Endothelial cell of umbilical vein (primary cell): ENCODE results near the gene RAPGEF3. TPM values are rescaled to one million over a fixed set of nuclear protein-coding genes. Genes with fewer than 3 reads are reported as not detected.

ENCODE experiments used
- BruUV-seq: library from RNA; stranded (reverse); fragments of 400-500 nt; replicated peaks from 2 replicates; lab custom pipeline; 2021; lab: Mats Ljungman, UMichigan
- CTCF ChIA-PET: fragments of 300-600, 350-600 bp; sonication (Branson Sonifier 250); formaldehyde crosslinking; loops from one replicate; lab custom pipeline; 2021; ENCODE audit warnings: antibody characterized with exemption, inconsistent platforms; lab: Charles Lee
- POLR2A ChIA-PET: fragments of 300-600, 350-600 bp; sonication (Branson Sonifier 250); formaldehyde crosslinking; loops from one replicate; lab custom pipeline; 2021; ENCODE audit warnings: antibody characterized with exemption, inconsistent platforms; lab: Charles Lee
- DNase-seq: peaks from one replicate; pipeline ENCODE4 v3.0.0-alpha.2; 2011; ENCODE audit warnings: low read depth, low spot score
- FAIRE-seq: peaks from 2 replicates; lab custom pipeline; 2011; peaks lifted over from hg19 to GRCh38; lab: Jason Lieb, UNC
- H2AFZ ChIP-seq: 2 replicates; pipeline ENCODE4 v1.6.0; 2012; ENCODE audit warnings: low read depth, low read length, control low read depth, inconsistent platforms
- H3K27ac ChIP-seq: 2 replicates; pipeline ENCODE4 v1.5.1; 2011; ENCODE audit warnings: low read depth, mild to moderate bottlenecking, control low read depth, low read length, moderate library complexity; ENCODE audit not compliant: insufficient read depth
- H3K27me3 ChIP-seq, 2 experiments: 2 replicates each; pipeline versions ENCODE4 v1.6.0 to v1.6.1; 2011; ENCODE audit warnings: low read length in 2 of 2, mixed read lengths in 1 of 2; ENCODE audit not compliant: control insufficient read depth in 2 of 2, insufficient read depth in 2 of 2
- H3K36me3 ChIP-seq, 2 experiments: 2 replicates in 1 of 2; 3 replicates in 1 of 2; pipeline ENCODE4 v1.5.1; 2011; ENCODE audit warnings: low read length in 2 of 2, mild to moderate bottlenecking in 1 of 2, moderate library complexity in 1 of 2; ENCODE audit not compliant: control insufficient read depth in 2 of 2, insufficient read depth in 2 of 2; ENCODE audit errors: extremely low read depth in 1 of 2
- H3K4me1 ChIP-seq: 3 replicates; pipeline ENCODE4 v1.5.1; 2011; ENCODE audit warnings: mild to moderate bottlenecking, low read length; ENCODE audit not compliant: control insufficient read depth, insufficient read depth; ENCODE audit errors: extremely low read depth
- H3K4me2 ChIP-seq: 2 replicates; pipeline ENCODE4 v1.6.1; 2011; ENCODE audit warnings: low read length, control low read depth, mixed read lengths; ENCODE audit not compliant: insufficient read depth
- H3K4me3 ChIP-seq, 3 experiments: fragments of 200-600 bp in 1 of 3; sonication (generic), shearing (Covaris generic) in 1 of 3; replicated peaks in 1 of 3; 2 replicates each; pipeline ENCODE4 v1.5.1; 2011 to 2016; ENCODE audit warnings: control low read depth in 3 of 3, low read length in 3 of 3, mild to moderate bottlenecking in 2 of 3, inconsistent platforms in 1 of 3, low read depth in 1 of 3, moderate library complexity in 1 of 3; ENCODE audit not compliant: insufficient read depth in 1 of 3
- H3K79me2 ChIP-seq: 2 replicates; pipeline ENCODE4 v1.6.0; 2012; ENCODE audit warnings: low read length, inconsistent platforms; ENCODE audit not compliant: control insufficient read depth, insufficient read depth
- H3K9ac ChIP-seq: replicated peaks from 2 replicates; pipeline ENCODE3; 2011; ENCODE audit warnings: low read length, control low read depth; ENCODE audit not compliant: insufficient read depth; ENCODE audit errors: extremely low read depth
- H3K9me1 ChIP-seq: replicated peaks from 3 replicates; pipeline ENCODE4 v1.6.0; 2011; ENCODE audit warnings: mild to moderate bottlenecking, low read length; ENCODE audit not compliant: control insufficient read depth, insufficient read depth; ENCODE audit errors: extremely low read depth
- H3K9me3 ChIP-seq: replicated peaks from 2 replicates; pipeline ENCODE4 v1.5.1; 2012; ENCODE audit warnings: low read length, inconsistent platforms; ENCODE audit not compliant: control insufficient read depth, insufficient read depth
- H4K20me1 ChIP-seq: replicated peaks from 2 replicates; pipeline ENCODE3; 2011; ENCODE audit warnings: mild to moderate bottlenecking, low read length; ENCODE audit not compliant: control insufficient read depth, insufficient read depth; ENCODE audit errors: extremely low read depth
- EZH2 ChIP-seq: IDR thresholded peaks from 2 replicates; pipeline ENCODE4 v1.6.1; 2012; ENCODE audit warnings: borderline replicate concordance, low read depth, mild to moderate bottlenecking, moderate library complexity, low read length, inconsistent platforms; ENCODE audit not compliant: severe bottlenecking
- FOS ChIP-seq: IDR thresholded peaks from 2 replicates; pipeline ENCODE4 v1.6.1; 2011; ENCODE audit warnings: mild to moderate bottlenecking, low read length, moderate library complexity, borderline replicate concordance; ENCODE audit not compliant: insufficient read depth
- GATA2 ChIP-seq: IDR thresholded peaks from 2 replicates; pipeline ENCODE4 v1.7.0; 2011; ENCODE audit warnings: low read depth, mild to moderate bottlenecking, moderate library complexity, mixed read lengths, low read length; ENCODE audit not compliant: insufficient read length, insufficient read depth
- JUN ChIP-seq: IDR thresholded peaks from 2 replicates; pipeline ENCODE4 v1.6.1; 2011; ENCODE audit warnings: borderline replicate concordance, low read depth; ENCODE audit not compliant: insufficient read length, insufficient read depth
- MAX ChIP-seq: IDR thresholded peaks from 2 replicates; pipeline ENCODE4 v1.6.1; 2011; ENCODE audit not compliant: insufficient read depth, insufficient read length
- MYC ChIP-seq: IDR thresholded peaks from one replicate; pipeline ENCODE4 v1.6.1; 2011; ENCODE audit warnings: mild to moderate bottlenecking, low read depth, low read length
- POLR2A ChIP-seq: IDR thresholded peaks from 2 replicates; pipeline ENCODE4 v1.6.1; 2012; ENCODE audit warnings: low read depth, mild to moderate bottlenecking, control low read depth, low read length
- POLR2AphosphoS5 ChIP-seq: IDR thresholded peaks from 2 replicates; pipeline ENCODE4 v1.6.1; 2012; ENCODE audit warnings: low read depth, mild to moderate bottlenecking, control low read depth, low read length, moderate library complexity; ENCODE audit not compliant: insufficient read depth
- dilution Hi-C: fragments of 300-500 bp; cut with MboI; formaldehyde crosslinking; loops from one replicate; pipeline ENCODE4 v1.15.0; 2019; ENCODE audit warnings: low sequenced_read_pairs; ENCODE audit not compliant: extremely low pct_ligation_motif_present
- intact Hi-C: fragments of 100-400 bp; cut with micrococcal nuclease; formaldehyde crosslinking; loops from one replicate; pipeline ENCODE4 v1.10.0; 2022
- polyA plus RNA-seq, 4 experiments: library from polyadenylated mRNA; depleted of rRNA in 3 of 4; stranded (reverse) in 3 of 4; unstranded in 1 of 4; fragments of >200 nt; gene quantifications; 2 replicates each; pipeline versions ENCODE4 v1.2.1 to v1.2.3, GENCODE V29; 2011 to 2012; ENCODE audit warnings: missing spikeins in 1 of 4
- total RNA-seq: library from RNA; stranded (reverse); gene quantifications from 2 replicates; pipeline ENCODE4 v1.2.3, GENCODE V29; 2021
- TF ChIP-seq, protein P1 (sequence below), 2 donors: IDR thresholded peaks; 1 replicate in 1 of 2; 2 replicates in 1 of 2; pipeline ENCODE4 v1.5.1; 2011; ENCODE audit warnings: low read length in 2 of 2, mild to moderate bottlenecking in 2 of 2, moderate library complexity in 2 of 2, control low read depth in 1 of 2, inconsistent platforms in 1 of 2, low read depth in 1 of 2; ENCODE audit not compliant: insufficient read depth in 1 of 2; ENCODE audit errors: extremely low read depth in 1 of 2

Gene RAPGEF3
- total and polyA plus RNA-seq, 2 donors (not counting 3 experiments of a cell fraction or from before 2014, with no cell fraction given), result 34.5 to 55.1 TPM

- dilution Hi-C loops, result no loop called here
- CTCF ChIA-PET, result interaction anchor here (1.3 to 15.8 kb wide), 2 partner anchors 20 to 40 kb away, joined by 3 to 427 read pairs; no protein-coding TSS in a partner anchor
Observed at GRCh38 chr12:47795121-47795813, 36.6 kb upstream of the RAPGEF3 start.

More at GRCh38 chr12:47795121-47795813, 36.6 kb upstream of the RAPGEF3 start:
- intact Hi-C loops, result no loop called here
- DNase-seq, result no peak
- H4K20me1 ChIP-seq, result no peaks in the 10 kb centered on the region
- no peak overlapping the region for H3K4me3 ChIP-seq
- H3K4me2 ChIP-seq, result no peak overlapping the region
- no peaks in the 10 kb centered on the region for H3K27me3 ChIP-seq
- POLR2A ChIA-PET, result no interaction called here
- no peak for FAIRE-seq
- H3K4me1 ChIP-seq, result peaks cover 5% of the 10 kb centered on the region
- no peaks in the 10 kb centered on the region for H3K9me3 ChIP-seq
- peaks cover 35 to 77% of the 10 kb centered on the region in 2 experiments for H3K36me3 ChIP-seq
- TF ChIP-seq, protein P1, sequence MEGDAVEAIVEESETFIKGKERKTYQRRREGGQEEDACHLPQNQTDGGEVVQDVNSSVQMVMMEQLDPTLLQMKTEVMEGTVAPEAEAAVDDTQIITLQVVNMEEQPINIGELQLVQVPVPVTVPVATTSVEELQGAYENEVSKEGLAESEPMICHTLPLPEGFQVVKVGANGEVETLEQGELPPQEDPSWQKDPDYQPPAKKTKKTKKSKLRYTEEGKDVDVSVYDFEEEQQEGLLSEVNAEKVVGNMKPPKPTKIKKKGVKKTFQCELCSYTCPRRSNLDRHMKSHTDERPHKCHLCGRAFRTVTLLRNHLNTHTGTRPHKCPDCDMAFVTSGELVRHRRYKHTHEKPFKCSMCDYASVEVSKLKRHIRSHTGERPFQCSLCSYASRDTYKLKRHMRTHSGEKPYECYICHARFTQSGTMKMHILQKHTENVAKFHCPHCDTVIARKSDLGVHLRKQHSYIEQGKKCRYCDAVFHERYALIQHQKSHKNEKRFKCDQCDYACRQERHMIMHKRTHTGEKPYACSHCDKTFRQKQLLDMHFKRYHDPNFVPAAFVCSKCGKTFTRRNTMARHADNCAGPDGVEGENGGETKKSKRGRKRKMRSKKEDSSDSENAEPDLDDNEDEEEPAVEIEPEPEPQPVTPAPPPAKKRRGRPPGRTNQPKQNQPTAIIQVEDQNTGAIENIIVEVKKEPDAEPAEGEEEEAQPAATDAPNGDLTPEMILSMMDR (IDR thresholded peaks at IDR 0.05; ENCODE audit: extremely low read depth in 1 of 2, insufficient read depth in 1 of 2, low read depth in 1 of 2, low read length in 2 of 2), result no peak
- no peak for TF ChIP-seq FOS
- no peak for TF ChIP-seq POLR2AphosphoS5
- TF ChIP-seq EZH2, result no peak
- TF ChIP-seq JUN, result no peak
- TF ChIP-seq POLR2A, result no peak
- TF ChIP-seq MAX, result no peak
- TF ChIP-seq MYC, result no peak
- no peak for TF ChIP-seq GATA2
- no peak overlapping the region for H3K27ac ChIP-seq
- no peak overlapping the region for H2AFZ ChIP-seq
- H3K9ac ChIP-seq, result no peak overlapping the region
- peaks cover 29% of the 10 kb centered on the region for H3K79me2 ChIP-seq
- no peaks in the 10 kb centered on the region for H3K9me1 ChIP-seq
- BruUV-seq, result TSS peak; percentile 26
